Nephron (organoid): ENCODE results near the gene OCLN.
"Not testable (repeated sequence)": the region's sequence is repeated elsewhere in the genome, so short reads cannot be mapped to it uniquely, and the experiment has no call there.

Source experiments
- H3K27ac Mint-ChIP-seq, 3 experiments: 2 replicates each; pipeline ENCODE4 v1.8.0; 2020; ENCODE audit warnings: mixed read lengths in 3 of 3, mild to moderate bottlenecking in 2 of 3, moderate library complexity in 1 of 3
- H3K27me3 Mint-ChIP-seq: 2 replicates; pipeline ENCODE4 v1.8.0; 2021; ENCODE audit warnings: low read depth, mild to moderate bottlenecking, moderate library complexity, mixed read lengths
- H3K36me3 Mint-ChIP-seq: 2 replicates; pipeline ENCODE4 v1.8.0; 2020; ENCODE audit warnings: low read depth, mixed read lengths
- H3K4me1 Mint-ChIP-seq: 2 replicates; pipeline ENCODE4 v1.8.0; 2020; ENCODE audit warnings: mixed read lengths
- H3K4me3 Mint-ChIP-seq, 3 experiments: 2 replicates each; pipeline ENCODE4 v1.8.0; 2020; ENCODE audit warnings: mild to moderate bottlenecking in 3 of 3, mixed read lengths in 3 of 3, moderate library complexity in 2 of 3
- H3K9me3 Mint-ChIP-seq: 2 replicates; pipeline ENCODE4 v1.8.0; 2020; ENCODE audit warnings: mixed read lengths
- CTCF ChIP-seq, 3 experiments: fragments of 200-600 bp; sonication (generic); IDR thresholded peaks; one replicate each; pipeline ENCODE4 v1.5.0; 2021; ENCODE audit warnings: antibody characterized with exemption in 3 of 3; ENCODE audit not compliant: unreplicated experiment in 3 of 3

OCLN gene

GRCh38 chr5:69510694-69511093 lies 18.1 kb downstream of the OCLN start:
- Mint-ChIP-seq H3K27me3 (no peaks in the 10 kb centered on the region), H3K9me3 (no peaks in the 10 kb centered on the region), H3K36me3 (peaks cover 4% of the 10 kb centered on the region), H3K4me1 (no peaks in the 10 kb centered on the region), H3K27ac (no peak overlapping the region), H3K4me3 (no peak overlapping the region)
- TF ChIP-seq CTCF (IDR thresholded peaks at IDR 0.05; ENCODE audit: unreplicated experiment in 3 of 3) = no peak

- Mint-ChIP-seq H3K4me1 (no peaks in the 10 kb centered on the region), H3K4me3 (no peak overlapping the region), H3K27ac (no peak overlapping the region), H3K36me3 (peaks cover 4% of the 10 kb centered on the region), H3K9me3 (no peaks in the 10 kb centered on the region), H3K27me3 (no peaks in the 10 kb centered on the region)
- TF ChIP-seq CTCF (IDR thresholded peaks at IDR 0.05; ENCODE audit: unreplicated experiment in 3 of 3) = no peak
Measured at GRCh38 chr5:69512740-69513260, 20.2 kb downstream of the OCLN start.

GRCh38 chr5:69515570-69515969 lies 23.0 kb downstream of the OCLN start:
- H3K27me3 Mint-ChIP-seq, H3K4me1 Mint-ChIP-seq, H3K9me3 Mint-ChIP-seq, H3K4me3 Mint-ChIP-seq, H3K27ac Mint-ChIP-seq, H3K36me3 Mint-ChIP-seq: not testable (repeated sequence)

GRCh38 chr5:69516769-69517168 lies 24.2 kb downstream of the OCLN start:
- H3K36me3 Mint-ChIP-seq = peaks cover 4% of the 10 kb centered on the region
- peak overlapping the region in 1 of 3 experiments; percentile 74 for H3K27ac Mint-ChIP-seq
- H3K27me3 Mint-ChIP-seq = no peaks in the 10 kb centered on the region
- no peak for TF ChIP-seq CTCF (IDR thresholded peaks at IDR 0.05; ENCODE audit: unreplicated experiment in 3 of 3)
- H3K4me3 Mint-ChIP-seq = no peak overlapping the region
- H3K9me3 Mint-ChIP-seq = no peaks in the 10 kb centered on the region
- H3K4me1 Mint-ChIP-seq = peaks cover 5% of the 10 kb centered on the region

GRCh38 chr5:69517763-69518212 lies 25.2 kb downstream of the OCLN start:
- H3K27ac Mint-ChIP-seq = peak overlapping the region; percentile 31 to 96 (median 78)
- H3K4me1 Mint-ChIP-seq = peaks cover 5% of the 10 kb centered on the region
- peaks cover 4% of the 10 kb centered on the region for H3K36me3 Mint-ChIP-seq
- peak overlapping the region in 1 of 3 experiments; percentile 19 for H3K4me3 Mint-ChIP-seq
- TF ChIP-seq CTCF (IDR thresholded peaks at IDR 0.05; ENCODE audit: unreplicated experiment in 3 of 3) = no peak
- no peaks in the 10 kb centered on the region for H3K27me3 Mint-ChIP-seq
- H3K9me3 Mint-ChIP-seq = no peaks in the 10 kb centered on the region

GRCh38 chr5:69519285-69519684 lies 26.7 kb downstream of the OCLN start:
- peak overlapping the region in 2 of 3 experiments; percentile 62 to 80 for H3K27ac Mint-ChIP-seq
- peaks cover 2% of the 10 kb centered on the region for H3K36me3 Mint-ChIP-seq
- no peaks in the 10 kb centered on the region for H3K9me3 Mint-ChIP-seq
- H3K4me1 Mint-ChIP-seq = peaks cover 5% of the 10 kb centered on the region
- no peaks in the 10 kb centered on the region for H3K27me3 Mint-ChIP-seq
- TF ChIP-seq CTCF (IDR thresholded peaks at IDR 0.05; ENCODE audit: unreplicated experiment in 3 of 3) = no peak
- H3K4me3 Mint-ChIP-seq = no peak overlapping the region
